Rectal smooth muscle tissue (tissue), 1 donor: ENCODE measurements around the gene CSAD.
A peak's percentile ranks its signal among the peaks of the same experiment; 100 is the strongest.

Source experiments
- H3K27ac ChIP-seq: one replicate; pipeline ENCODE4 v1.7.0; 2013; ENCODE audit warnings: low read depth, low read length, inconsistent platforms
- H3K27me3 ChIP-seq: one replicate; pipeline ENCODE4 v1.7.0; 2013; ENCODE audit warnings: low read length; ENCODE audit not compliant: control insufficient read depth, insufficient read depth
- H3K36me3 ChIP-seq: one replicate; pipeline ENCODE4 v1.7.0; 2013; ENCODE audit warnings: low read length; ENCODE audit not compliant: control insufficient read depth, insufficient read depth
- H3K4me1 ChIP-seq: one replicate; pipeline ENCODE4 v1.7.0; 2013; ENCODE audit warnings: low read length; ENCODE audit not compliant: control insufficient read depth, insufficient read depth
- H3K4me3 ChIP-seq: one replicate; pipeline ENCODE4 v1.7.0; 2013; ENCODE audit warnings: low read length
- H3K9ac ChIP-seq: one replicate; pipeline ENCODE4 v1.7.0; 2013; ENCODE audit warnings: low read length

Gene CSAD

GRCh38 chr12:53161119-53161911 lies 19.4 kb downstream of the CSAD start:
- H3K4me1 ChIP-seq = peaks cover 2% of the 10 kb centered on the region
- H3K27me3 ChIP-seq = no peaks in the 10 kb centered on the region
- H3K27ac ChIP-seq = no peak overlapping the region
- no peak overlapping the region for H3K4me3 ChIP-seq
- no peaks in the 10 kb centered on the region for H3K36me3 ChIP-seq
- H3K9ac ChIP-seq = no peak overlapping the region

- Histone ChIP-seq H3K36me3 (no peaks in the 10 kb centered on the region), H3K4me1 (peaks cover 2% of the 10 kb centered on the region), H3K27ac (no peak overlapping the region), H3K27me3 (no peaks in the 10 kb centered on the region), H3K9ac (no peak overlapping the region), H3K4me3 (no peak overlapping the region)
These were observed 20.1 kb downstream of the CSAD start for GRCh38 chr12:53160673-53161072.

GRCh38 chr12:53160000-53160399 lies 20.7 kb downstream of the CSAD start:
- Histone ChIP-seq H3K27ac (no peak overlapping the region), H3K4me1 (peaks cover 2% of the 10 kb centered on the region), H3K9ac (no peak overlapping the region), H3K36me3 (no peaks in the 10 kb centered on the region), H3K4me3 (no peak overlapping the region), H3K27me3 (no peaks in the 10 kb centered on the region)

GRCh38 chr12:53159195-53159839 lies 21.4 kb downstream of the CSAD start:
- Histone ChIP-seq H3K36me3 (no peaks in the 10 kb centered on the region), H3K27ac (no peak overlapping the region), H3K9ac (no peak overlapping the region), H3K4me3 (peak overlapping the region; percentile 19), H3K4me1 (peaks cover 2% of the 10 kb centered on the region), H3K27me3 (no peaks in the 10 kb centered on the region)

- Histone ChIP-seq H3K4me1 (no peaks in the 10 kb centered on the region), H3K9ac (no peak overlapping the region), H3K27ac (no peak overlapping the region), H3K36me3 (no peaks in the 10 kb centered on the region), H3K4me3 (no peak overlapping the region), H3K27me3 (no peaks in the 10 kb centered on the region)
These were observed 28.3 kb downstream of the CSAD start for GRCh38 chr12:53152390-53152789.

- Histone ChIP-seq H3K36me3 (no peaks in the 10 kb centered on the region), H3K4me3 (no peak overlapping the region), H3K4me1 (no peaks in the 10 kb centered on the region), H3K27ac (no peak overlapping the region), H3K27me3 (no peaks in the 10 kb centered on the region), H3K9ac (no peak overlapping the region)
These were observed 29.7 kb downstream of the CSAD start for GRCh38 chr12:53151039-53151438.

- Histone ChIP-seq H3K9ac (no peak overlapping the region), H3K36me3 (no peaks in the 10 kb centered on the region), H3K27ac (no peak overlapping the region), H3K4me1 (no peaks in the 10 kb centered on the region), H3K27me3 (no peaks in the 10 kb centered on the region), H3K4me3 (no peak overlapping the region)
These were observed 33.1 kb downstream of the CSAD start for GRCh38 chr12:53147653-53148052.

- Histone ChIP-seq H3K9ac (no peak overlapping the region), H3K4me1 (no peaks in the 10 kb centered on the region), H3K27me3 (no peaks in the 10 kb centered on the region)
These were observed 33.5 kb downstream of the CSAD start for GRCh38 chr12:53147181-53147580.

GRCh38 chr12:53145383-53146260 lies 35.1 kb downstream of the CSAD start:
- no peaks in the 10 kb centered on the region for H3K36me3 ChIP-seq
- no peak overlapping the region for H3K4me3 ChIP-seq
- H3K9ac ChIP-seq = no peak overlapping the region
- no peaks in the 10 kb centered on the region for H3K4me1 ChIP-seq
- H3K27me3 ChIP-seq = no peaks in the 10 kb centered on the region
- no peak overlapping the region for H3K27ac ChIP-seq

More at GRCh38 chr12:53147181-53147580, 33.5 kb downstream of the CSAD start:
- Histone ChIP-seq H3K36me3 (no peaks in the 10 kb centered on the region), H3K4me3 (no peak overlapping the region), H3K27ac (no peak overlapping the region)

GRCh38 chr12:53143355-53143754 lies 37.4 kb downstream of the CSAD start:
- Histone ChIP-seq H3K4me3 (no peak overlapping the region), H3K27me3 (no peaks in the 10 kb centered on the region), H3K9ac (no peak overlapping the region), H3K4me1 (no peaks in the 10 kb centered on the region), H3K27ac (no peak overlapping the region), H3K36me3 (no peaks in the 10 kb centered on the region)

- no peak overlapping the region for H3K4me3 ChIP-seq
- H3K9ac ChIP-seq = no peak overlapping the region
- H3K36me3 ChIP-seq = no peaks in the 10 kb centered on the region
- no peak overlapping the region for H3K27ac ChIP-seq
- H3K4me1 ChIP-seq = no peaks in the 10 kb centered on the region
- no peaks in the 10 kb centered on the region for H3K27me3 ChIP-seq
These were observed 47.0 kb downstream of the CSAD start for GRCh38 chr12:53133722-53134121.

GRCh38 chr12:53131844-53132243 lies 48.9 kb downstream of the CSAD start:
- Histone ChIP-seq H3K27ac (no peak overlapping the region), H3K4me3 (no peak overlapping the region), H3K4me1 (no peaks in the 10 kb centered on the region), H3K9ac (no peak overlapping the region), H3K27me3 (no peaks in the 10 kb centered on the region), H3K36me3 (no peaks in the 10 kb centered on the region)
